Activated CD8-positive, alpha-beta memory T cell treated with anti-CD3 and anti-CD28 coated beads for 48 hours (primary cell): ENCODE measurements around the gene WDR27.
"Not testable (repeated sequence)": the region's sequence is repeated elsewhere in the genome, so short reads cannot be mapped to it uniquely, and the experiment has no call there.

Experiments used
- DNase-seq, 3 experiments: peaks; one replicate each; pipeline ENCODE4 v3.0.0-alpha.2; 2020; ENCODE audit warnings: low read depth in 2 of 3, low spot score in 2 of 3

WDR27 gene

GRCh38 chr6:169533301-169534038 is 168.4 kb downstream of the WDR27 start:
- DNase-seq, result no peak

GRCh38 chr6:169530752-169531123 is 171.1 kb downstream of the WDR27 start:
- no peak for DNase-seq

- peak in 1 of 3 experiments; percentile 1 for DNase-seq
Observed at GRCh38 chr6:169529931-169530751, 171.7 kb downstream of the WDR27 start.

- no peak for DNase-seq
Observed at GRCh38 chr6:169528755-169529154, 173.1 kb downstream of the WDR27 start.

GRCh38 chr6:169527306-169527705 is 174.5 kb downstream of the WDR27 start:
- no peak for DNase-seq

- DNase-seq, result no peak
Observed at GRCh38 chr6:169521825-169522224, 180.0 kb downstream of the WDR27 start.

GRCh38 chr6:169520104-169520503 is 181.7 kb downstream of the WDR27 start:
- no peak for DNase-seq

GRCh38 chr6:169518451-169518850 is 183.4 kb downstream of the WDR27 start:
- DNase-seq, result no peak

- no peak for DNase-seq
Observed at GRCh38 chr6:169513478-169514193, 188.2 kb downstream of the WDR27 start.

GRCh38 chr6:169511785-169512184 is 190.0 kb downstream of the WDR27 start:
- not testable (repeated sequence) for DNase-seq

- no peak for DNase-seq
Observed at GRCh38 chr6:169510871-169511270, 191.0 kb downstream of the WDR27 start.

- DNase-seq, result no peak
Observed at GRCh38 chr6:169508452-169508851, 193.4 kb downstream of the WDR27 start.

GRCh38 chr6:169503422-169504152 is 198.2 kb downstream of the WDR27 start:
- no peak for DNase-seq

GRCh38 chr6:169502445-169502844 is 199.4 kb downstream of the WDR27 start:
- DNase-seq, result no peak

- no peak for DNase-seq
Observed at GRCh38 chr6:169501777-169502313, 200.0 kb downstream of the WDR27 start.

- DNase-seq, result no peak
Observed at GRCh38 chr6:169501128-169501527, 200.7 kb downstream of the WDR27 start.

- no peak for DNase-seq
Observed at GRCh38 chr6:169500688-169501087, 201.1 kb downstream of the WDR27 start.

- no peak for DNase-seq
Observed at GRCh38 chr6:169499848-169500247, 202.0 kb downstream of the WDR27 start.

GRCh38 chr6:169498916-169499513 is 202.8 kb downstream of the WDR27 start:
- no peak for DNase-seq

GRCh38 chr6:169495601-169496000 is 206.2 kb downstream of the WDR27 start:
- no peak for DNase-seq
